ENCODE data around the gene FITM1. TPM values are rescaled to one million over a fixed set of nuclear protein-coding genes. Genes with fewer than 3 reads are reported as not detected.

Gene FITM1
- total RNA-seq, 1 experiment from 2014 or later = 0.72 TPM

DNA sequence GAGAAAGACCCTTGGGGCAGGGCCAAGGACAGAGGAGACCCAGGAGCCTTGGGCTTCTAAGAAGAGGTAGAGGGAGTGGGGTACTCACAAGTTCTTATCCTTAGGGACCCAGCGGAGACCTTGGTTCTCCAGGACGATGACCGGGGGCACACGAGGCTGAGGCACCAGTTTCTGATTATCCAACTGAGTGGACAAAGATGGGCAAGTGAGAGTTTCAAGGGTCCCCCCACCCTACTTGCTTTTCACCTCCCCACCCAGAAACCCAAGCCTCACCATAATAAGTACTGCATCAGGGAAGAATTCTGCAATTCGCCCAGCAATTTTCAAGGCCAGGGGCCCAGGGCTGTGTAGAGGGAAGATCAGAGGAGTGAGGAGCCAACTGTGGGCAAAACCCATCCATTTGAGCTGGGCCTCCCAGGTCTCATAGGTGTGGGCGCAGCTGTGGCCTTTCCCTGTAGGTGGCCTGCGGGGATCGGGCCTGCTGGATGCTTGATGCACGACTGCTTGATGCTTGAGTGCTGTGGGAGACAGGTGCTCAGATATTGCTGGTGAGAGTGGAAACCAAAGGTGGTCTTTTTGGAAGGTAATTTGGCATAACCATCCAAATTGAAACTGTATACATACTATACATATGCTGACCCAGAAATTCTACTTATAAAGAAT lies 8.9 kb downstream of the FITM1 start:
- no peak overlapping the region for H3T11ph ChIP-seq (ENCODE audit: low read length)
- no peak overlapping the region for H2BK20ac ChIP-seq (ENCODE audit: low read depth, low read length, poor library complexity, severe bottlenecking)
- no peak for DNase-seq
- H4K8ac ChIP-seq (replicated peaks; ENCODE audit: insufficient read length, low read depth, low read length) = no peak overlapping the region
- peak overlapping the region; percentile 16 for H3K9ac ChIP-seq (ENCODE audit: extremely low read depth, insufficient read length, low read length)
- H4K91ac ChIP-seq (ENCODE audit: insufficient read length, low read depth, low read length) = no peak overlapping the region
- H4K5ac ChIP-seq (ENCODE audit: insufficient read length, low read depth, low read length) = no peak overlapping the region
- H3K18ac ChIP-seq (ENCODE audit: insufficient read length, low read depth, low read length) = no peak overlapping the region
- H3K79me1 ChIP-seq (ENCODE audit: insufficient read depth, low read depth, low read length, poor library complexity, severe bottlenecking) = peaks cover 2% of the 10 kb centered on the region
- no peak overlapping the region for H3K4ac ChIP-seq (ENCODE audit: low read depth, low read length)
- H2AFZ ChIP-seq (ENCODE audit: low read length) = no peak overlapping the region
- H3K9me3 Mint-ChIP-seq = 0 out of 5 replicates have a peak, but pooled peaks cover 0 to 2% of the 10 kb centered on the region in 2 experiments
- H3K4me1 ChIP-seq (ENCODE audit: insufficient read depth, low read length) = no peaks in the 10 kb centered on the region
- H3K9me3 ChIP-seq (ENCODE audit: control insufficient read depth, low read depth, low read length) = no peaks in the 10 kb centered on the region
- H3K23me2 ChIP-seq (ENCODE audit: insufficient read length, low read depth, low read length, poor library complexity, severe bottlenecking) = peaks cover 10% of the 10 kb centered on the region
- TF ChIP-seq, protein P1, sequence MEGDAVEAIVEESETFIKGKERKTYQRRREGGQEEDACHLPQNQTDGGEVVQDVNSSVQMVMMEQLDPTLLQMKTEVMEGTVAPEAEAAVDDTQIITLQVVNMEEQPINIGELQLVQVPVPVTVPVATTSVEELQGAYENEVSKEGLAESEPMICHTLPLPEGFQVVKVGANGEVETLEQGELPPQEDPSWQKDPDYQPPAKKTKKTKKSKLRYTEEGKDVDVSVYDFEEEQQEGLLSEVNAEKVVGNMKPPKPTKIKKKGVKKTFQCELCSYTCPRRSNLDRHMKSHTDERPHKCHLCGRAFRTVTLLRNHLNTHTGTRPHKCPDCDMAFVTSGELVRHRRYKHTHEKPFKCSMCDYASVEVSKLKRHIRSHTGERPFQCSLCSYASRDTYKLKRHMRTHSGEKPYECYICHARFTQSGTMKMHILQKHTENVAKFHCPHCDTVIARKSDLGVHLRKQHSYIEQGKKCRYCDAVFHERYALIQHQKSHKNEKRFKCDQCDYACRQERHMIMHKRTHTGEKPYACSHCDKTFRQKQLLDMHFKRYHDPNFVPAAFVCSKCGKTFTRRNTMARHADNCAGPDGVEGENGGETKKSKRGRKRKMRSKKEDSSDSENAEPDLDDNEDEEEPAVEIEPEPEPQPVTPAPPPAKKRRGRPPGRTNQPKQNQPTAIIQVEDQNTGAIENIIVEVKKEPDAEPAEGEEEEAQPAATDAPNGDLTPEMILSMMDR (conservative IDR thresholded peaks at IDR 0.05) = 0 out of 3 replicates have a peak, but pooled peaks have one; percentile 11
- H2BK5ac ChIP-seq (ENCODE audit: insufficient read length, low read length) = no peak overlapping the region
- H3K4me3 Mint-ChIP-seq = peak overlapping the region; percentile 98 to 100
- no CpG with 5 or more reads among the region's 9 CpGs for WGBS (ENCODE audit: extremely low coverage, insufficient read length, low lambda C conversion rate)
- no peak overlapping the region; a peak in 1 of 7 replicates for H3K27ac Mint-ChIP-seq
- H3K4me1 Mint-ChIP-seq = peaks cover 31 to 33% of the 10 kb centered on the region in 2 experiments
- no peak overlapping the region for H3K14ac ChIP-seq (ENCODE audit: insufficient read depth, low read length)
- no peaks in the 10 kb centered on the region for H4K20me1 ChIP-seq (ENCODE audit: control insufficient read depth, insufficient read depth, insufficient read length)
- no peak overlapping the region for H2AK5ac ChIP-seq (ENCODE audit: insufficient read length, low read length)
- peaks cover 3% of the 10 kb centered on the region; the same call in 1 of the 2 replicates for H3K79me2 ChIP-seq (ENCODE audit: insufficient read depth, low read length)
- no peak overlapping the region for H2BK15ac ChIP-seq (ENCODE audit: low read depth, low read length)
- H2BK12ac ChIP-seq (ENCODE audit: insufficient read length, low read depth, low read length) = no peak overlapping the region
- H3K56ac ChIP-seq (ENCODE audit: insufficient read length, low read depth, low read length) = no peak overlapping the region
- no peaks in the 10 kb centered on the region for H3K27me3 Mint-ChIP-seq (ENCODE audit: low read depth)
- H3K27ac ChIP-seq (ENCODE audit: insufficient read length, low read depth, low read length) = no peak overlapping the region
- no peaks in the 10 kb centered on the region for H3K27me3 ChIP-seq (ENCODE audit: insufficient read depth, low read length)
- H2BK120ac ChIP-seq (ENCODE audit: low read depth, low read length, poor library complexity, severe bottlenecking) = no peak overlapping the region
- no peak overlapping the region for H3K23ac ChIP-seq (ENCODE audit: insufficient read length, low read depth, low read length)
- peak overlapping the region; percentile 20 for H3K4me2 ChIP-seq (ENCODE audit: insufficient read depth, insufficient read length, low read length)
- peaks cover 25 to 49% (median 42%) of the 10 kb centered on the region in 3 experiments for H3K36me3 Mint-ChIP-seq (ENCODE audit: insufficient read depth in 1 of 3, low read depth in 3 of 3)

Measured in H9 (cell line).